ENCODE data around the gene CD93.

- TF ChIP-seq CTCF (IDR thresholded peaks at IDR 0.05 in 4 of 5, conservative IDR thresholded peaks at IDR 0.05 in 1 of 5) (no peak), POLR2A (IDR thresholded peaks at IDR 0.05) (peak in 1 of 2 donors; percentile 14)
These were observed 39.6 kb upstream of the CD93 start for GRCh38 chr20:23125625-23126191.
